LNCAP (cell line): ENCODE results near the gene ZCCHC14.

ENCODE experiments used
- CTCF ChIP-seq: fragments of 450-650 bp; IDR thresholded peaks from 2 replicates; pipeline ENCODE4 v1.5.1; 2017; ENCODE audit warnings: mild to moderate bottlenecking

ZCCHC14 gene

GRCh38 chr16:87469169-87469568, 23.7 kb downstream of the ZCCHC14 start:
- no peak for TF ChIP-seq CTCF

GRCh38 chr16:87468550-87468949, 24.3 kb downstream of the ZCCHC14 start:
- TF ChIP-seq CTCF: no peak

GRCh38 chr16:87466975-87467501, 25.8 kb downstream of the ZCCHC14 start:
- no peak for TF ChIP-seq CTCF

- TF ChIP-seq CTCF: no peak
These were observed 26.9 kb downstream of the ZCCHC14 start for GRCh38 chr16:87465879-87466278.

GRCh38 chr16:87465306-87465705, 27.5 kb downstream of the ZCCHC14 start:
- no peak for TF ChIP-seq CTCF

GRCh38 chr16:87464691-87465300, 28.0 kb downstream of the ZCCHC14 start:
- TF ChIP-seq CTCF: no peak

GRCh38 chr16:87463722-87464690, 28.8 kb downstream of the ZCCHC14 start:
- no peak for TF ChIP-seq CTCF
